ENCODE measurements around the gene PDHX. TPM values are rescaled to one million over a fixed set of nuclear protein-coding genes. Genes with fewer than 3 reads are reported as not detected.

Gene PDHX
- total RNA-seq, 1 experiment from 2014 or later: 43.4 TPM

DNA sequence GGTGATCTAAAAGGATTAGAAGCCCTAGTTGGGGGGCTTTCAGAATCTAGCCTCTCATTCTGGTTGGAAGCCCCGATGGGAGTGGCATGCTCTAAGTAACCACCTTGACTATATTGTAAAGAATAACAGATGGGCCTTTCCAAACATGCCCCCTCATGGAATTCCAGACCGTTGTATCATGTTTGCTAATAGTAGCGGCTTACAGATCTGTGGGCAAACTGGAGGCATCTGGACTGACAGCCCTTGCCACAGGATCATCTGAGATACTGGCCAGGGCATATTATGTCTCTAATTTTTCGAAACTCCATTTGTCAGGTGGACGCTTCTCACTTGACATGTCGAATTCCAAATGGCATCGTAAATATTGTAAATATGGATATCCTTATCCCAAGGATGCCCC, 10.8 kb upstream of the PDHX start:
- POLR2A ChIA-PET: no interaction called here
- peaks cover 26% of the 10 kb centered on the region for H3K9me3 Mint-ChIP-seq
- H3K27me3 Mint-ChIP-seq (ENCODE audit: low read depth): no peaks in the 10 kb centered on the region
- H3K36me3 Mint-ChIP-seq: peaks cover 21% of the 10 kb centered on the region
- TF ChIP-seq ZMAT4 (CRISPR knock-in tag; IDR thresholded peaks at IDR 0.05): no peak
- no peak for TF ChIP-seq FOXP1 (CRISPR knock-in tag; IDR thresholded peaks at IDR 0.05; ENCODE audit: borderline replicate concordance)
- TF ChIP-seq ZNF423 (CRISPR knock-in tag; IDR thresholded peaks at IDR 0.05): no peak
- no peak for TF ChIP-seq SMAD3 (CRISPR knock-in tag; IDR thresholded peaks at IDR 0.05; ENCODE audit: borderline replicate concordance)
- no peak for TF ChIP-seq ERG (CRISPR knock-in tag; IDR thresholded peaks at IDR 0.05)
- TF ChIP-seq CREM (CRISPR knock-in tag; IDR thresholded peaks at IDR 0.05): no peak
- no peak for TF ChIP-seq ZNF416 (CRISPR knock-in tag; IDR thresholded peaks at IDR 0.05)
- TF ChIP-seq, protein P1, sequence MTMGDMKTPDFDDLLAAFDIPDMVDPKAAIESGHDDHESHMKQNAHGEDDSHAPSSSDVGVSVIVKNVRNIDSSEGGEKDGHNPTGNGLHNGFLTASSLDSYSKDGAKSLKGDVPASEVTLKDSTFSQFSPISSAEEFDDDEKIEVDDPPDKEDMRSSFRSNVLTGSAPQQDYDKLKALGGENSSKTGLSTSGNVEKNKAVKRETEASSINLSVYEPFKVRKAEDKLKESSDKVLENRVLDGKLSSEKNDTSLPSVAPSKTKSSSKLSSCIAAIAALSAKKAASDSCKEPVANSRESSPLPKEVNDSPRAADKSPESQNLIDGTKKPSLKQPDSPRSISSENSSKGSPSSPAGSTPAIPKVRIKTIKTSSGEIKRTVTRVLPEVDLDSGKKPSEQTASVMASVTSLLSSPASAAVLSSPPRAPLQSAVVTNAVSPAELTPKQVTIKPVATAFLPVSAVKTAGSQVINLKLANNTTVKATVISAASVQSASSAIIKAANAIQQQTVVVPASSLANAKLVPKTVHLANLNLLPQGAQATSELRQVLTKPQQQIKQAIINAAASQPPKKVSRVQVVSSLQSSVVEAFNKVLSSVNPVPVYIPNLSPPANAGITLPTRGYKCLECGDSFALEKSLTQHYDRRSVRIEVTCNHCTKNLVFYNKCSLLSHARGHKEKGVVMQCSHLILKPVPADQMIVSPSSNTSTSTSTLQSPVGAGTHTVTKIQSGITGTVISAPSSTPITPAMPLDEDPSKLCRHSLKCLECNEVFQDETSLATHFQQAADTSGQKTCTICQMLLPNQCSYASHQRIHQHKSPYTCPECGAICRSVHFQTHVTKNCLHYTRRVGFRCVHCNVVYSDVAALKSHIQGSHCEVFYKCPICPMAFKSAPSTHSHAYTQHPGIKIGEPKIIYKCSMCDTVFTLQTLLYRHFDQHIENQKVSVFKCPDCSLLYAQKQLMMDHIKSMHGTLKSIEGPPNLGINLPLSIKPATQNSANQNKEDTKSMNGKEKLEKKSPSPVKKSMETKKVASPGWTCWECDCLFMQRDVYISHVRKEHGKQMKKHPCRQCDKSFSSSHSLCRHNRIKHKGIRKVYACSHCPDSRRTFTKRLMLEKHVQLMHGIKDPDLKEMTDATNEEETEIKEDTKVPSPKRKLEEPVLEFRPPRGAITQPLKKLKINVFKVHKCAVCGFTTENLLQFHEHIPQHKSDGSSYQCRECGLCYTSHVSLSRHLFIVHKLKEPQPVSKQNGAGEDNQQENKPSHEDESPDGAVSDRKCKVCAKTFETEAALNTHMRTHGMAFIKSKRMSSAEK (CRISPR knock-in tag; IDR thresholded peaks at IDR 0.05; ENCODE audit: borderline replicate concordance): no peak
- TF ChIP-seq ZNF232 (CRISPR knock-in tag; IDR thresholded peaks at IDR 0.05): no peak
- no peak for TF ChIP-seq TP53 (CRISPR knock-in tag; IDR thresholded peaks at IDR 0.05)
- no peak for TF ChIP-seq AFF4 (CRISPR knock-in tag; IDR thresholded peaks at IDR 0.05; ENCODE audit: borderline replicate concordance)
- no peak for TF ChIP-seq TCF7 (CRISPR knock-in tag; IDR thresholded peaks at IDR 0.05; ENCODE audit: low read depth)
- TF ChIP-seq ZSCAN18 (CRISPR knock-in tag; IDR thresholded peaks at IDR 0.05): no peak
- TF ChIP-seq ZNF396 (CRISPR knock-in tag; IDR thresholded peaks at IDR 0.05; ENCODE audit: borderline replicate concordance): no peak
- TF ChIP-seq, protein P2, sequence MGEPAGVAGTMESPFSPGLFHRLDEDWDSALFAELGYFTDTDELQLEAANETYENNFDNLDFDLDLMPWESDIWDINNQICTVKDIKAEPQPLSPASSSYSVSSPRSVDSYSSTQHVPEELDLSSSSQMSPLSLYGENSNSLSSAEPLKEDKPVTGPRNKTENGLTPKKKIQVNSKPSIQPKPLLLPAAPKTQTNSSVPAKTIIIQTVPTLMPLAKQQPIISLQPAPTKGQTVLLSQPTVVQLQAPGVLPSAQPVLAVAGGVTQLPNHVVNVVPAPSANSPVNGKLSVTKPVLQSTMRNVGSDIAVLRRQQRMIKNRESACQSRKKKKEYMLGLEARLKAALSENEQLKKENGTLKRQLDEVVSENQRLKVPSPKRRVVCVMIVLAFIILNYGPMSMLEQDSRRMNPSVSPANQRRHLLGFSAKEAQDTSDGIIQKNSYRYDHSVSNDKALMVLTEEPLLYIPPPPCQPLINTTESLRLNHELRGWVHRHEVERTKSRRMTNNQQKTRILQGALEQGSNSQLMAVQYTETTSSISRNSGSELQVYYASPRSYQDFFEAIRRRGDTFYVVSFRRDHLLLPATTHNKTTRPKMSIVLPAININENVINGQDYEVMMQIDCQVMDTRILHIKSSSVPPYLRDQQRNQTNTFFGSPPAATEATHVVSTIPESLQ (CRISPR knock-in tag; IDR thresholded peaks at IDR 0.05): no peak
- no peak for TF ChIP-seq GRHL2 (CRISPR knock-in tag; IDR thresholded peaks at IDR 0.05; ENCODE audit: insufficient replicate concordance, severe bottlenecking)
- H3K4me1 Mint-ChIP-seq: peaks cover 15% of the 10 kb centered on the region
- no peak for DNase-seq (ENCODE audit: low spot score)
- no peak for ATAC-seq
- H3K4me3 Mint-ChIP-seq: no peak overlapping the region
- CTCF ChIA-PET: no interaction called here
- H3K27ac Mint-ChIP-seq: no peak overlapping the region
